Neutrophil (primary cell): ENCODE data around the gene OR51D1.

ENCODE experiments used
- H3K27ac ChIP-seq: fragments of 200-600 bp; sonication (generic); 2 replicates; pipeline ENCODE4 v1.5.1; 2016; ENCODE audit warnings: mild to moderate bottlenecking, moderate library complexity
- H3K27me3 ChIP-seq: fragments of 200-600 bp; sonication (generic); 2 replicates; pipeline ENCODE4 v1.6.0; 2016; ENCODE audit warnings: mild to moderate bottlenecking
- H3K36me3 ChIP-seq: fragments of 200-600 bp; sonication (generic); 2 replicates; pipeline ENCODE4 v1.5.1; 2017
- H3K4me1 ChIP-seq, 2 experiments: fragments of 200-600 bp in 1 of 2; sonication (generic) in 1 of 2; 1 replicate in 1 of 2; 2 replicates in 1 of 2; pipeline versions ENCODE4 v1.5.1 to v1.6.1; 2013 to 2016; ENCODE audit warnings: low read depth in 1 of 2, low read length in 1 of 2, mild to moderate bottlenecking in 1 of 2, moderate library complexity in 1 of 2; ENCODE audit not compliant: control insufficient read depth in 1 of 2, insufficient read depth in 1 of 2
- H3K4me3 ChIP-seq, 2 experiments: fragments of 200-600 bp in 1 of 2; sonication (generic) in 1 of 2; 1 replicate in 1 of 2; 2 replicates in 1 of 2; pipeline ENCODE4 v1.5.1; 2013 to 2016; ENCODE audit warnings: low read depth in 1 of 2, low read length in 1 of 2, mild to moderate bottlenecking in 1 of 2, moderate library complexity in 1 of 2
- H3K9me3 ChIP-seq: fragments of 200-600 bp; sonication (generic); 2 replicates; pipeline ENCODE4 v1.5.1; 2016
- CTCF ChIP-seq: fragments of 200-600 bp; sonication (generic); IDR thresholded peaks from 2 replicates; pipeline ENCODE4 v1.5.1; 2016; ENCODE audit warnings: antibody characterized with exemption

Gene OR51D1

GRCh38 chr11:4680341-4680740 is 43.1 kb downstream of the OR51D1 start:
- Histone ChIP-seq H3K4me1 (no peaks in the 10 kb centered on the region), H3K27ac (no peak overlapping the region), H3K4me3 (no peak overlapping the region), H3K36me3 (no peaks in the 10 kb centered on the region), H3K9me3 (no peaks in the 10 kb centered on the region), H3K27me3 (no peaks in the 10 kb centered on the region)
- no peak for TF ChIP-seq CTCF

GRCh38 chr11:4682623-4683419 is 45.5 kb downstream of the OR51D1 start:
- no peaks in the 10 kb centered on the region for H3K27me3 ChIP-seq
- H3K36me3 ChIP-seq, result no peaks in the 10 kb centered on the region
- no peaks in the 10 kb centered on the region for H3K9me3 ChIP-seq
- no peak overlapping the region for H3K4me3 ChIP-seq
- TF ChIP-seq CTCF, result no peak
- H3K27ac ChIP-seq, result no peak overlapping the region
- H3K4me1 ChIP-seq, result no peaks in the 10 kb centered on the region

DNA sequence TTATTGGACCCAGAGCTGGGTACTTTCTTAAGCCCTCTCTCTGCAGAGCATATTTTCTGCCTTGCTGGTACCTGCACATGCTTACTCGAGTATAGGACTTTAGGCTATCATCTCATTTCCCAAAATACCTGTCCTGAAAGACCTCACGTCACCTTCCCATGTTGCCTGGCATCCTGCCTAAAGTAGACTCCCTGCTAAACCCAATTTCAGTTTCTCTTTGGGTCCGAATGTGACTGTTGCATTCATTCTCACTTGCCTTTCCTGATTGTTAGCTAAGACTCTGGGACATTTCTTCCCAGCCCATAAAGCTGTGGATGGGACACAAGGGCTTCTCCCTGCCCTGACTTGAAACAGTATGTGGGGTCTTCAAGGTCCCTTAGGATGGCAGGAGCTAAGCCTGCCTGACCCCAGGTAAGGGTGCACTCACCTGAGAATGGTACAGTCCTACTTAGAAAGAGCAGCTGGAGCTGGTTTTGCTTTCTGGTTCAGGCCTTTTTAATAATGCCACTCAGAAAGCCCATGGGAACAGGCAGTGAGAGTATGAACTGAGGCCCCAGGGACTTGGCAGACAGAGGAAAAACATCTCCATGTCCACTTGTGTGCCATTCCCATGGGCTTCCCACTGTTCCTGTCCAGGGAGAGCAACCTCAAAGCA is 47.5 kb downstream of the OR51D1 start:
- Histone ChIP-seq H3K4me1 (no peaks in the 10 kb centered on the region), H3K27ac (no peak overlapping the region), H3K27me3 (no peaks in the 10 kb centered on the region), H3K4me3 (no peak overlapping the region), H3K9me3 (no peaks in the 10 kb centered on the region), H3K36me3 (no peaks in the 10 kb centered on the region)
- no peak for TF ChIP-seq CTCF
